ENCODE data around the gene ZG16.
"Not testable (repeated sequence)": the region's sequence is repeated elsewhere in the genome, so short reads cannot be mapped to it uniquely, and the experiment has no call there.

Gene ZG16

DNA sequence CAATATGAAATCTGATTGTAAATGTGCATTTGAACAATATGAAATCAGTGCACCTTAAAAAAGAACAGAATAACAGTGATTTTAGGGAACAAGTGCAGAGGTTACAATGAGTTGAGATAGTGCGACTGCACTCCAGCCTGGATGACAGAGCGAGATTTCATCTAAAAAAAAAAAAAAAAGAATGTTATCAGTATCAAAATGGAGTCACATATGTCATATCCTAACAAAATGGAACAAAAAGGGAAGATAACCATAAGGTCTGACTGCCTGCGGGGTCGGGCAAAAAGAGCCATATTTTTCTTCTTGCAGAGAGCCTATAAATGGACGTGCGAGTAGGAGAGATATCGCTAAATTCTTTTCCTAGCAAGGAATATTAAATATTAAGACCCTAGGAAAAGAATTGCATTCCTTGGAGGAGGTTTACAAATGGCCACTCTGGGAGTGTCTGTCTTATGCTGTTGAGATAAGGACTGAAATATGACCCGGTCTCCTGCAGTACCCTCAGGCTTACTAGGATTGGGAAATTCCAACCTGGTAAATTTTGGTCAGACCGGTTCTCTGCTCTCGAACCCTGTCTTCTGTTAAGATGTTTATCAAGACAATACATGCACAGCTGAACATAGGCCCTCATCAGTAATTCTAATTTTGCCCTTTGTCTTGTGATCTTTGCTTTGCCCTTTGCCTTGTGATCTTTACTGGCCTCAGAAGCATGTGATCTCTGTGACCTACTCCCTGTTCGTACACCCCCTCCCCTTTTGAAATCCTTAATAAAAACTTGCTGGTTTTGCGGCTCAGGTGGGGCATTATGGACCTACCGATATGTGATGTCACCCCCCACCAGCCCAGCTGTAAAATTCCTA is 5.3 kb downstream of the ZG16 start:
- DNase-seq: not testable (repeated sequence)

GRCh38 chr16:29784157-29784556 is 6.1 kb downstream of the ZG16 start:
- DNase-seq: no peak

DNA sequence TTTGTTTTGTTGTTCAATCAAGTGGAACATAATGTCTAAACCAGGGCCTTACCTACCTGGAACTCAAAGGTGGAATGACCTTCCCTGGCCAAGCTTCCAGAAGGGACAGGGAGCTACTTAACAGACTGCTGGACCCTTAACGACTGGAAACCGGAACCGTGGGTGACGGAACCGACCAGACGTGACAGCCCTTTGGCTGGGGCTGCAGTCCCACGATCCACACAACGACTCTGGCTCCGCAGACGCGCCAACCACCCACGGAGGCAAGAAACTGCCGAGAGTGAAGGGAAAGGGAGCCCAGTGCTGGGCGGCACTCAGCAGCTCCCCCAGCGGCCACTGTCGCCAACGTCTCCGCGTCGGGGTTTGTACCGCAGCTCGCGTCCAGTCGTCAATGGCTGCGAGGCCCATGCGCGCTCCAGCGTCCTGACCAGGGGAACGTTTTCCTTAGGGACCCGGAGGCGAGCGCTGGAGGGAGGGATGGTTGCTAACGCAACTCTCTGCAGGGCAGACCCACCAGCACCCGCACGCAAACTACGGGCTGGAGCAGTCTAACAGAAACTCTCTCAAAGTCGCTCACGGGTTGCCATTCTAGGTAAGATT is 6.9 kb downstream of the ZG16 start:
- peak in 42 of 56 donors; percentile 1 to 69 (median 33) for DNase-seq

- DNase-seq: not testable (repeated sequence)
Measured at GRCh38 chr16:29787155-29787554, 9.1 kb downstream of the ZG16 start.

DNA sequence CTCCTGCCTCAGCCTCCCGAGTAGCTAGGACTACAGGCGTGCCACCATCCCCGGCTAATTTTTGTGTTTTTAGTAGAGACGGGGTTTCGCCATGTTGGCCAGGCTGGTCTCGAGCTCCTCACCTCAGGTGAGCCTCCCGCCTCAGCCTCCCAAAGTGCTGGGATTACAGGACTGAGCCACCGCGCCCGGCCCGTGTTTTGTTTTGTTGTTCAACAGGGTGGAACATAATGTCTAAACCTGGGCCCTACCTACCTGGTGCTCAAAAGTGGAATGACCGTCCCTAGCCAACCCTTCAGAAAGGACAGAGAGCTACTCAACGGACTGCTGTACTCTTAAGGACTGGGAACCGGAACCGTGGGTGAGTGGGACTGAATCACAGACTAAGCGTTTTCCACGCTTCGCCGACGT is 11.7 kb downstream of the ZG16 start:
- DNase-seq: no peak

GRCh38 chr16:29790183-29790948 is 12.3 kb downstream of the ZG16 start, which contains the start of gene KIF22:
Gene KIF22 (plus strand): TSS chr16:29790751. CDS start chr16:29790760, 9 bp downstream.
- DNase-seq: peak; percentile 91 to 100 (median 98)

DNA sequence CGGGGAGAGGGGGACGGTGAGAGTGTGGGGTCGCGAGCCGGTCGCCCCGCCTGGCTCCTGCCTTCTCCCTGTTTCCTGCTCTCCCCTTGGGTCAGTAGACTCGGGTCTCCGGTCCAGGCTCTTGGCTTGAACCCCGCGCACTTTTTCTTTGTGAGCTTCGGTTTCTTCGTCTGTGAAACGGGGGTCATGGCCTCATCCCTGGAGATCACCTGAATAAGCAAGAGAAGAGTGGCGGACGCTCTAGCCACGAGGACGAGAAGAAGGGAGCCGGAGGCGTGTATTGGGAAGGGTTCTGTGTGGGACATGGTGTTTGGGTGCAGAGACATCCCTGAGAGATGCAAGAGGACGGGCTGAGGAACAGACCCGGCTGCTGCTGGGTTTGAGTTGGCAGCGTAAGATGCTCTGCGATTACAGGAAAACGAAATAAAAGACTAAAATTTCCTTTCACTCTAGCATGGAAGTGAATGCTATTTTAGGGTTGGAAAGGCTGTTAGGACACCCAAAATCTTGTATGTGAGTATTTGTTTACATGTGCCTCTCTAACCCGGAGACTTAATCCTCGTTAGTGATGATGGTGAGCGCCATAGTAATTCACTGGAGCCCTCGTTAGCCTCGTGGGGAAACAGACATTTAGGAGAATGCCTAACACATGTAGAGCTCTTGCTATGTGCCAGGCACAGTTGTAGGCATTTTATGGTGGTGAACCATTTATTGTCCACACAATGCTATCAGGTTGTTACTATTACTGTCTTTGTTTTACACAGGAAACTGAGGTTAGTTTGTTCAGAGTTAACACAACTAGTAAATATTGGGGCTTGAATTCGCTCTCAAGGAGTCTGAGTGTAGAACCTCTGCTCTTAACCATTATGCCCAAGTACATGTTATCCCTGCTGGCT is 13.1 kb downstream of the ZG16 start:
- DNase-seq: no peak

- no peak for DNase-seq
Measured at GRCh38 chr16:29791845-29792807, 14.1 kb downstream of the ZG16 start.

DNA sequence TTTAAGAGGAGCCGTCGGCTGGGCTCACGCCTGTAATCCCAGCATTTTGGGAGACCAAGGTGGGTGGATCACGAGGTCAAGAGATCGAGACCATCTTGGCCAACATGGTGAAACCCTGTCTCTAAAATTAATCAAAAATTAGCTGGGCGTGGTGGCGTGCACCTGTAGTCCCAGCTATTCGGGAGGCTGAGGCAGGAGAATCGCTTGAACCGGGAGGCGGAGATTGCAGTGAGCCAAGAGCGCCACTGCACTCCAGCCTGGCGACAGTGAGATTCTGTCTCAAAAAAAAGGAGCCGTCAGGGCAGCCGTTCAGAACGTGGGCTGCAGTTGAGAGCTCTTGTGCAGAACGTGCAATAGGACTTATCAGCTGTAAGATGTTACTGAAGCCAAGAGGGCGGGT is 15.1 kb downstream of the ZG16 start:
- not testable (repeated sequence) for DNase-seq

DNA sequence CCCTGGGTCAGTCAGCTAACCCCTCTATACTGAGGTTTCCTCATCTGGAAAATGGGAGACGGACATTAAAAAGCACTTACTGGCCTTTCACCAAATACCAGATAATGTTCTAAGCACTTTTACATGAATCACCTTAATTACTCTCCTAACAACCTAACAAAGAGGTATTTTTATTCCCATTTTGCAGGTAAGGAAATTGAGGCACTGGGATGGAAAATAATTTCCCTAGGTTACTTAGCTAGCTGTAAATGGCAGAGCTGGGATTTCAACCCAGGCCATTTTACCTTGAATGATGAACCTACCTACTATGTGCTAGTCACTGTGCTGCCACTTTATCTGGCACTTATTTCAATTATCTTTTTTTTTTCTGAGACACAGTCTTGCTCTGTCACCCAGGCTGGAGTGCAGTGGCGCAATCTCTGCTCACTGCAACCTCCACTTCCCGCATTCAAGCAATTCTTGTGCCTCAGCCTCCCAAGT is 16.2 kb downstream of the ZG16 start:
- no peak for DNase-seq

DNA sequence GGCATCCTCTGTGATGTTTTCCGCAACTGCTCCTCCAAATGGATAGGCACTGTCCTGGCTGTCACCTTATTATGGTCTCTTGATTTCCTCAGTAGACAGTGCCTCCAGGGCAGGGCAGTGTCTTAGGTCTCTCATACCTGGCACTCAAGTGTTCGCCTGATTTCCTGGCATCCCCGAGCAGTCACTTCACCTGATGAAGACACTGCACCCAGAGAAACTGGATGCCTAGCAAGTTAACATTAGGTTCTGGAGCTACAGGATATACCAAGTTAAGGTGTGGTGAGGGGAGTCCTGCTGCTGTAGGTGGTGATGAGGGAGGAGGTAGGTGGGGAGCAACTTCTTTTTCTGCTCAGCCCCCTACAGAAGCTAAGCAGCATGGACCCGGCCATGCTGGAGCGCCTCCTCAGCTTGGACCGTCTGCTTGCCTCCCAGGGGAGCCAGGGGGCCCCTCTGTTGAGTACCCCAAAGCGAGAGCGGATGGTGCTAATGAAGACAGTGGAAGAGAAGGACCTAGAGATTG is 24.4 kb downstream of the ZG16 start:
- DNase-seq: no peak

DNA sequence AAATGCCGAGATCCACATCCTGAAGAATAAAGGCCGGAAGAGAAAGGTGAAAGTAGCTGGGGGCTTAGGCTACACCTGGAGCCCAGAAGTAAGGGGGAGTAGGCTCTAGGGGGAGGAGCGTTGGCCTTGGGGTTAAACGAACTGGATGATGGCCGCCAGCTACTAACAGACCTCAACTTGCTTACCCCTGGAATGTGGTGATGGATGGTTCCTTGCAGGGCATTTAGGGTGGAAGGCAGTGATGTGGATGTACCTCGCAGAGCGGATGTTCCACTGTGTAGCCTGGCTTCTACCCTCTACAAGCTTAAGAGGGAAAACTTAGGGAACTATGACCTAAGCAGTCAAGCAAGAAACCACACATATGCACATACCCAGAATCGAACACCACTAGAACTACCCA is 26.0 kb downstream of the ZG16 start:
- DNase-seq: no peak

DNA sequence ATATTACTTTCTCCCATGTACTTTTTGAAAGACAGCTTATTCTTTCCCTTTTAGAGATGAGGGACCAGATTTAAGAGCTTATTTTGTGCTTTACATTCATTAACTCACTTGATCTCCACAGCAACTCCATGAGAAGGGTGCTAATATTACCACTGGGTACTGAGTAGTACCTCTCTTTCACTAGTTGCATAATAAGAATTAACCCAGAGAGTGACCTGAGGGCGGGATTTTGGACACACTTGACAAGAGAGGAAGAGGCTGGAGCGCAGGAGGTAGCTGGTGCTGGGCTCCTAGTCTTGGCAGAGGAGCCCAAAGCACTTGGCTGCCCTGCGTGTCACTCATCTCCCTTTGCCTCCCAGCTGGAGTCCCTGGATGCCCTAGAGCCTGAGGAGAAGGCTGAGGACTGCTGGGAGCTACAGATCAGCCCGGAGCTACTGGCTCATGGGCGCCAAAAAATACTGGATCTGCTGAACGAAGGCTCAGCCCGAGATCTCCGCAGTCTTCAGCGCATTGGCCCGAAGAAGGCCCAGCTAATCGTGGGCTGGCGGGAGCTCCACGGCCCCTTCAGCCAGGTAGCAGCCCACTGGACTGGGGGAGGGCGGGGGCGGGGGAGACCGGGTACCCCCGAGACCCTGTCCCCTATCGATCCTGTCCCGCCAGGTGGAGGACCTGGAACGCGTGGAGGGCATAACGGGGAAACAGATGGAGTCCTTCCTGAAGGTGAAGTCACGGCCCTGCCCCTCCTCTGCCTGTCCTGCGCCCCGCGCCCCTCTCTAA is 26.6 kb downstream of the ZG16 start:
- DNase-seq: peak in 18 of 56 donors; percentile 24 to 67 (median 43)

DNA sequence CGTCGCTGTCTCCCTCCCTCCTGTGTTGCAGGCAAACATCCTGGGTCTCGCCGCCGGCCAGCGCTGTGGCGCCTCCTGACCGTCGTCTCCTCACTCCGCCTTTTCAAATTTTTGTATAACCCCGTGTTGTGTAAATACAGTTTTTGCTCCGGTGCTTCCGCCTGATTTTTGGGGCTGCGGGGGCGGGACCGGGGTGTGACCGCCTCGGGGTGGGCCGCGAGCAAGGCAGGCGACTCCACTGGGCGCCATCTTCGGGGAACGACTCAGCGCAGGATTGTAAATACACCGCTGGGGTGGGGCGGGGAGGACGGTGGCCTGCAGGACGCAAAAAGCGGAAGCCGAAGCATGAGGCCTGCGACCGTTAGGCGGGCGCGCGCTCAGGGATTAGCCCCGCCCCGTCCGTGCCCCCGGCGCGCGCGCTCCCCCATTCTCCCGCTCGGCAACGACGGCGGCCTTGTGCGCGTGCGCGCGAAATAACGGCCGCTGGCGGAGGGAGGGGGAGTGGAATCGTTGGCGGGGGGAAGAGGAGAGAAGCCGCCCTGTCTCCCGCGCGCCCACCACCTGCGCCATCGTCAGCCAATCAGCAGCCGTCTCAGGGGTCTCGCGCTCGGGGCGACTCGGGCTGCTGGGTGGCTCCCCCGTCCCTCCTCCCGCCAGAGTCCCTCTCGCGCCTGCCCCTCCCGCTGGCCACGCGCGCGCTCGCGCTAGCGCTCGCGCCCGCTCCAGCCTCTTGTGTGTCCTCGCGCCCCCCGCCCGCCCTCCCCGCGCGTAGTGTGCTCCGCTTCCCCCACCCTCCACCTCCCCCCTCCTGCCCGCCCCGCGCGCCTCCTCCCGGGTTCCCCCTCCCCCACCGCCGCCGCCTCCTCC is 27.4 kb downstream of the ZG16 start:
- DNase-seq: peak; percentile 69 to 99 (median 95)

GRCh38 chr16:29806099-29806579 is 28.1 kb downstream of the ZG16 start, which contains the start of gene MAZ:
Gene MAZ (plus strand): TSS chr16:29806529. CDS start chr16:29806702, 173 bp downstream.
- DNase-seq: peak in 10 of 56 donors; percentile 65 to 82 (median 74)

DNA sequence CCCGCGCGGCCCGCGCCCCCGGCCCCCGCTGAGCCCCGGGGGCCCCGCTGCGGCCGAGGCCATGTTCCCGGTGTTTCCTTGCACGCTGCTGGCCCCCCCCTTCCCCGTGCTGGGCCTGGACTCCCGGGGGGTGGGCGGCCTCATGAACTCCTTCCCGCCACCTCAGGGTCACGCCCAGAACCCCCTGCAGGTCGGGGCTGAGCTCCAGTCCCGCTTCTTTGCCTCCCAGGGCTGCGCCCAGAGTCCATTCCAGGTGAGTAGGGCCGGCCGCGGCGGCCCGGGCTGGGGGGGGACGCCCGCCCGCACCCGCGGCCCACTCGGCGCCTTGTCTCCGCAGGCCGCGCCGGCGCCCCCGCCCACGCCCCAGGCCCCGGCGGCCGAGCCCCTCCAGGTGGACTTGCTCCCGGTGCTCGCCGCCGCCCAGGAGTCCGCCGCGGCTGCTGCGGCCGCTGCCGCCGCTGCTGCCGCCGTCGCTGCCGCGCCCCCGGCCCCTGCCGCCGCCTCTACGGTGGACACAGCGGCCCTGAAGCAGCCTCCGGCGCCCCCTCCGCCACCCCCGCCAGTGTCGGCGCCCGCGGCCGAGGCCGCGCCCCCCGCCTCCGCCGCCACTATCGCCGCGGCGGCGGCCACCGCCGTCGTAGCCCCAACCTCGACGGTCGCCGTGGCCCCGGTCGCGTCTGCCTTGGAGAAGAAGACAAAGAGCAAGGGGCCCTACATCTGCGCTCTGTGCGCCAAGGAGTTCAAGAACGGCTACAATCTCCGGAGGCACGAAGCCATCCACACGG is 28.8 kb downstream of the ZG16 start:
- peak in 9 of 56 donors; percentile 11 to 53 (median 22) for DNase-seq
